Activated CD4-positive, CD25-positive, alpha-beta regulatory T cell treated with anti-CD3 and anti-CD28 coated beads, Interleukin-2, amount 50 U/mL, for 72 hours (primary cell): Measurements from ENCODE around the gene MPC1.

ENCODE experiments used
- DNase-seq: peaks from one replicate; pipeline ENCODE4 v3.0.0; 2021

The MPC1 gene

DNA sequence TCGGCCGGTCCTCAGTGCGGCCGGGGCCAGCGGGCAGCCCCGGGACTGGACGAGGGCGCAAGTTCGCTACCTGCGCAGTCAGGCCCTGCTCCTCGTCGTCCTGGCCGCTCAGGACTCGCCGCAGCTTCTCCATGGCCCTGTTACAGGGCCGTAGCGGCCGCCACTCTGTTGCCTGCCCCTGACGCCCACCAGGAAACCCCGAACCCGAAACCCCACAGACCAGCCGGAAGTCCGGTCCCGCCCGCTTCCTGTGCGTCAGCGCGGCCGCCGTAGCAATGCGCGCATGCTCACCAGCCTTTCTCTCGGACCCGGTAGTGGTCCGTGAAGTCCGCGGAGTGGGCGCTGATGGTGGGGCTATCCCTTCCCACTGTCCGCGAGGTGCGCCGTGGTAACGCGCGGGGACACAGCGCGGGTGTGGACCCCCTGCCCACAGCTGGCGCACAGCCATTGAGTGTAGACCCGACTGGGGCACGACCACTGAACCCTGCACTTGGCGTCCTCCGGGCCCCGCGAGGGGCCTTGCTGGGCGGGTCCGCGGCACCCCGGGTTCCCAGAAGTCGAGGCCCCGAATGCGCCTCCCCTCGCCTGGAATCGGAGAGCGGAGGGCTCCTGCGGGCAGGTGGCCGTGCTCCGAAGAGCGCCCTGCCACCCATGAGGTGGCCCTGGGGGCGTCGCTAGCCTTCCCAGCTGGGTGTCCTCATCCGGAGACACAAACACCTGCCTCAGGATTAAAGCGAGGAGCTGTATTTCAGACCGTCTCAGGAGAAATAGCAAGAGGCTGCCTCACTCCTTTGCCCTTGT, 40.2 kb downstream of the MPC1 start, which contains the start of gene SFT2D1:
TSS of gene SFT2D1 (minus strand) at position 197 of the 801 bp plus-strand sequence. CDS start at position 133, 64 bp downstream.
- DNase-seq = peak; percentile 84

DNA sequence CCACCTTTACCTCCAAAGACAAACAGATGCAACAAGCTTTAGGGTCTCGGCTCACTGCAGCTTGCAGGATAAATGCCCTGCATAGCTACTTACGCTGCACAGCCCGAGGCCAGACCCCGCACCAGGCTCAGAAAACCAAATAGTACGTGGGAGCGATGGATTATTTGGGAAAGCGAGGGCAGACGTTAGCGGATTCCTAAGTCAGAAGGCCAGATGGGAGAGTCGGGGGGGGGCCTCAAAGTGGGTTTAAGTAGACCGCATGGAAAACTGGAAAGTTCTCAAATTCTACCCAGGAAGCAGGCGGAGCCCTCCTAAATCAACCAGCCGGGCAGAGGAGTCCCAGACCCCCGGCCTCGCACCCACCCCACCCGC, 40.8 kb downstream of the MPC1 start:
- no peak for DNase-seq

DNA sequence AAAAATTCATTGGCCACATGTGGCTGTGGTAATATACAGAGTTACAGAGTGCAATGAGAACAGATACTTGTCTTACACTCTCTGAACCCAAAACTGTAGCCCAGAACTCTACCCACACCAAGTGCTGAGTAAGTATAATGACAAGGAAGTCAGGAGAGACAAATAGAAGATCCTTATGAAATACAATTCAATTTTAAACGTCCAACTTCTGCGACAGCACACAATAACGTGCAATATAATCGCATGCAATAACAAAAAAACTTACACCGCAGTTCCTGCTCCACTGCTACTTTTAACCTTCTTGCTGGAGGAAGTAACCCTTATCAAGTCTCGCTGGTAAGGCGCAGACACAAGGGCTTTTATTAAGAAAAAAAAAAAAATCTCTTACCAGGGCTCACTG, 41.3 kb downstream of the MPC1 start:
- no peak for DNase-seq

DNA sequence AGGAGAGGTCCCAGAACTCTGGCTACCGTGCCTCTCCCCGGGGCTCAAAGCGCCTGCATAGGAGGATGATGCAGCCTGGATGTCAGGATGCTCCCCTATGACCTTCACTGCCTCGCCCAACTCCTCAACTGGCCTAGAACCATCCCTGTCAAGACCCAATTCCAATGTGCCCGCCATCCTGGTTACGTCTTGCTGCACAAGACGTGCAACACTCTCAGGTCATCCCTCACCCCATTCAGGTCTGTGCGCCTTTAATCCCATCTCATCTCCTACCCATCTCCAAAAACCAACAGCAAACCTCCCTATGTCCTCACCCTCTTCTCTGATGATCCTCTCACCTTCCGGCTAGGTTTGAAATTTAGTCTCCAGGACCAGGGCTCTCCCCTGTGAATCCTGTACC, 43.9 kb downstream of the MPC1 start:
- DNase-seq = no peak

DNA sequence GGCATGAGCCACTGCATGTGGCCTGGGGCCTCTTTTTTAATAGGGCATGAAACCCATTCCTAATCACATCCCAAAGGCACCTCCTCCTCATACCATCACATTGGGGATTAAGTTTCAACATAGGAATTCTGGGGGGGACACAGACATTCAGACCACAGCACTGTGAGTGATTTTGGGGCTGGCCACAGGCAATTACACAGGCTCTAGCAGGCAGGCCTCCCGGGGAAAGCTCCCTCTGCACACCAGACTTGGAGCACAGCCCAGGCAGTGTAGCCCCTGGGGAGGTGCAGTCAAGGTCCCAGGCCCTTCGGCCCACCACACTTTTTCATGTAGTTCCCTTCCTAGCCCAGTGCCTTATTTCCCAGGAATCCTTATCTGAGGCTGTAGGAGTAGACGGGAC, 45.9 kb downstream of the MPC1 start:
- no peak for DNase-seq

DNA sequence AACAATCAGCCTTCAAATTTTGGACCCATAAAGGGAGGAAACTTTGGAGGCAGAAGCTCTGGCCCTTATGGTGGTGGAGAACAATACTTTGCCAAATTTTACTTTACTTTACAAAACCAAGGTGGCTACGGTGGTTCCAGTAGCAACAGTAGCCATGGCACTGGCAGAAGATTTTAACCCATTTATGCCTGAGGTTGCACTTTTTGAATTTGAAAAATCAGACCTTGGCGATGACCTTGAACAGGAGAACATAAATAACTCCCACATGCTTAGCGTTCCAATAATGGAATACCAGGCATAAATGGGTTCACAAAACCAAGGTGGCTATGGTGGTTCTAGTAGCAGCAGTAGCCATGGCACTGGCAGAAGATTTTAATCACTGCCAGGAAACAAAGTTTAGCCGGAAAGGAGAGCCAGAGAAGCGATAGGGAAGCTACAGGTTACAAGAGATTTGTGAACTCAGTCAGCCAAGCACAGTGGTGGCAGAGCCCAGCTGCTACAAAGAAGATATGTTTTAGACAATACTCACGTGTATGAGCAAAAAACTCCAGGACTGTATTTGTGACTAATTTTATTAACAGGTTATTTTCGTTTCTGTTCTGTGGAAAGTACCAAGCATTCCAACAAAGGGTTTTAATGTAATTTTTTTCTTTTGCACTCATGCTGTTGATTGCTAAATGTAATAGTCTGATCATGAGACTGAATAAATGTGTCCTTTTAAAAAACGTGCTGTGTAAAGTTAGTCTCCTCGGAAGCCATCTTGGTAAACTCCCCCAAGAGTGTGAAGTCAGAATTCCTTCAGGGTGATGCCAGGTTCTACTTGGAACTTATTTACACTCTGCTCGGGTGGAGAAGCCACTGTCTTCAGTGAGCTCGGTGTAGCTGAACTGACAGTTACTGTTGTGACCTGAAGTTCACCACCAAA, 47.1 kb downstream of the MPC1 start:
- DNase-seq = no peak

DNA sequence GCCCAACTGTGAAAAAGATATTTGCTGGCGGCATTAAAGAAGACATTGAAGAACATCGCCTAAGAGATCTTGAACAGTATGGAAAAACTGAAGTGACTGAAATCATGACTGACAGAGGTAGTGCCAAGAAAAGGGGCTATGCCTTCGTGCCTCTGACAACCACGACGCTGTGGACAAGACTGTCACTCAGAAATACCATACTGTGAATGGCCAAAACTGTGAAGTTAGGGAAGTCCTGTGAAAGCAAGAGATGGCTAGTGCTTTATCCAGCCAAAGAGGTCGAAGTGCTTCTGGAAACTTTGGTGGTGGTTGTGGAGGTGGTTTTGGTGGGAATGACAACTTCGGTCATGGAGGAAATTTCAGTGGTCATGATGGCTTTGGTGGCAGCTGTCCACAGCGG, 47.9 kb downstream of the MPC1 start:
- DNase-seq = no peak

DNA sequence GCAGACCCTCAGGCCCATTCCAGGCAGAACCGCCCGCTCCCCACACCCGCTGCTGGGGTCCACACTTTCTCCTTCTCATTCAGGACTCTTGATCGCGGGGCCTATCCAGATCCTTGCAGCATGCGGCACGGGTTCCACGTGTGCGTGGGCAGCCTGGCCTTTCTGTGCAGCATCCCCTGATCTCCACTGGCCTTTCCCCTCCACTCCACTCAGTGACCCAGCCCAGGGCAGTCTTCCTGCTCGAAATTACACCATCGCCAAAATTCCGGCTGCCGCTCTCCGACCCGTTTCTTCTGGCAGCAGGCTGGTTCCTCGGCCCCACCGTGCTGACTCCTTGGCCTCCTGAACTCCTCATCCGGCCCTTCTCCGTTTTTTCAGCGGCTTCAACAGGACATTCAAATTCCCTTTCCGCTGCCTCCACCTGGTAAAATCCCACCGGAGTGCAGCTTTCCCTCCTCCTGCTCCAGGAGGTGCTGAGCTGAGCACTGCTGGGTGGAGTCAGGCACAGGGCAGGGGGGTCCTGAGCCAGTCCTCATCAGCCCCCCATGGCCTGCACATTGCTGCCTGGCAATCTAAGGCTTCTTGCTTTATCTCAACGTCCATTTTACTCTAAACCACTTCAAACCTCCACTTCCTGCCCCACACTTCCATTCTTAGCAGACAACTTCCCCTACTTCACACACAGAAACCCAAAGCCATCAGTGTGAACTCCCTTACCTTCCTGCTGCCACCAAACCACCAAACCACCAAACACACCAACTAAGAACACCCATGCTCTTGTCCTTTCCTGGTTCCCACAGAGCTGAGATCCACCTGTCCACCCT, 49.4 kb downstream of the MPC1 start:
- DNase-seq = no peak

DNA sequence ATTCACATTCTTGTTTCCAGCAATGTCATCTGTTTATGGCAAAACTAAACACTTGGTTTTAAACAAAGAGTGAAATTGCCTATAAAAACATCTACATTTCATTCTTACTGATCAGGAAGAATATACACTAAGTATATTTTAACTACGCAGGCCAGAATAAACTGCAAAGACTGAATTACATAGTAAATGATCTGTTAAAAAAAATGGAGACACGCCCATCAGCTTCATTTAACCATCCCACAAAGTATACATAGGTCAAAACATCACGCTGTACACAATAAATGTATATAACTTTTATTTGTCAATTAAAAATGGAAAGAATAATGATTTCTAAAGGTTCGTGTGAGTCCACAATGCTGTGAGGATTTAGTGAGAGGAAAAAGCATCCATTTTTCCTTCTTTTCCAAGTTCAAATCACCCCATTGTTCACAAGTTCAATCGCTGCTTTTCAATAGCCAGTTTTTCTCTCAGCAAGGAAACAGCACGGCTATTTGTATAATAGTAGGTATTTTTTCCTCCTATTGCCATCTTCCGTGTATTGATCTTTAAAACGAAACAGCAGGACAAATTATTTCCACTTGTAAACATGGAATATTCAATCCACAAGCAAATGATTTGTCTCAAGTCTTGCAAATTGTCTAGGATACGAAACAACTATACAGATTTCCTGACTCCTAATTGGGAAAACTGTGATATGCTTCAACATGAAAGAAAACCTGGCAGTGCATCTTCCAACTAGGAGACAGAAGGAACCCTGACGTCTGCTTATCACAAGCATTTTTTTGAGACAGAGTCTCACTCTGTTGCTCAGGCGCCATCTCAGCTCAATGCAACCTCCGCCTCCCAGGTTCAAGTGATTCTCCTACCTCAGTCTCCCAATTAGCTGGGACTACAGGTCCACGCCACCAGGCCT, 51.0 kb downstream of the MPC1 start:
- DNase-seq = no peak

DNA sequence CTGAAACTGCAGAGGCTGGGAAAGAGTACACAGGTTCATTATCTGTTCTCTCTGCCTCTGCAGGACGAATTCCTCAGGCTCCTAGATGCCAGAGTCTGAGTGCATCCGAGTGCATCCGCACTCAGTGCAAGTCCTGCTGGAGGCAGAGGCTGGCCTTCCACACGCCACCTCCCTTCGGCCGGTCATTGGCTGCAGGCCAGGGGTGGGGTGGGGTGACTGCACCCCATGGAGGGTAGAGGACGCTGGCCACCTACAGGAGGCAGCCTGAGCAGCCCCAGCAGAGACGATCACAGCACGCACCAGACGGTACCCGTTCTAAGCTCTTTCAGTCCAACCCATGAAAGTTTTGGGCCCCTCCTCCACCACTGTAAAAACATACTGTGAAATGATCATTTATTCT, 52.1 kb downstream of the MPC1 start:
- DNase-seq = no peak

DNA sequence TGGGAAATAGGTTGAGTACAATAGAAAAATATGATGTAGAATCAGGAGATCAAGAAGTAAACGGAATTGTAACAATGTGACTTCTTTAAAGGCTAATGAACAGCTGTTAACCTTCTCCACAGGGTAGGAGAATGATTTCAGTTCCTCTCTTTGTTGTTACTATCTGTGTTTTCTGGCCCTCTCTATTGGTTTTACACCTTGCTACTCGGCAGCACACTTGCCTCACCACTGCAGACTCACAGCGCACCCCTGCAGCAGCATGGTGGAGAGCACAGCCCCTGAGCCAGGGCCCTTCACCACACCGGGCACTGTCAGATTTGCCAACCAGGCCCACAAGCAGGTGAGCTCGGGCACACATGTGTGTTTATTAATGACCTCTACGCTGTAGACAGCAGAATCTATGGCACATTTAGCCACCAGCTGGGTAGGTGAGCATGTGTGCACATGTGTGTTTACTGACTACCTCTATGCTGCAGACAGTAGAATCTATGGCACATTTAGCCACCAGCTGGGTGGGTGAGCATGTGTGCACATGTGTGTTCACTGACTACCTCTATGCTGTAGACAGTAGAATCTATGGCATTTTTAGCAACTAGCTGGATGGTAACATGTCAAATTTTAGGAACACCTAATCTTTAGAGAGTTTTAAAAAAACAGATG, 57.2 kb downstream of the MPC1 start:
- no peak for DNase-seq

DNA sequence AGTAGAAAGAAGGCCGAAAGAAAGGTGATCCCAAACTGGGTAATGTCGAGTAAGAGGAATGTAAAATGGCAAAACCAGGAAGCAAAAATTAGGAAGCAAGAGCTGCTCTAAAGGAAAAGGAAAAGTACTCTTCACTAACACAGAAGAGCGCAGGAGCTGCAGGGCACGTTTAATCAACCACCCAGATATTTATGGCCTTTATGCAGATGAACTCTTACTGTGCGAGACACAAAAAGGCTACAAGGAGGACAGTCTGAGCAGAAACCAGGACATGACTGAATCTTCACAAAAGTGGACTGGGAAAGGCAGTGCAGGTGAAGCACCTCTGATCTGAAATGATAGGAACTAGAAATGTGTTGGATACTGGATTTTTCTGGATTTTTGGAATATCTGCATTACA, 59.3 kb downstream of the MPC1 start:
- no peak for DNase-seq

DNA sequence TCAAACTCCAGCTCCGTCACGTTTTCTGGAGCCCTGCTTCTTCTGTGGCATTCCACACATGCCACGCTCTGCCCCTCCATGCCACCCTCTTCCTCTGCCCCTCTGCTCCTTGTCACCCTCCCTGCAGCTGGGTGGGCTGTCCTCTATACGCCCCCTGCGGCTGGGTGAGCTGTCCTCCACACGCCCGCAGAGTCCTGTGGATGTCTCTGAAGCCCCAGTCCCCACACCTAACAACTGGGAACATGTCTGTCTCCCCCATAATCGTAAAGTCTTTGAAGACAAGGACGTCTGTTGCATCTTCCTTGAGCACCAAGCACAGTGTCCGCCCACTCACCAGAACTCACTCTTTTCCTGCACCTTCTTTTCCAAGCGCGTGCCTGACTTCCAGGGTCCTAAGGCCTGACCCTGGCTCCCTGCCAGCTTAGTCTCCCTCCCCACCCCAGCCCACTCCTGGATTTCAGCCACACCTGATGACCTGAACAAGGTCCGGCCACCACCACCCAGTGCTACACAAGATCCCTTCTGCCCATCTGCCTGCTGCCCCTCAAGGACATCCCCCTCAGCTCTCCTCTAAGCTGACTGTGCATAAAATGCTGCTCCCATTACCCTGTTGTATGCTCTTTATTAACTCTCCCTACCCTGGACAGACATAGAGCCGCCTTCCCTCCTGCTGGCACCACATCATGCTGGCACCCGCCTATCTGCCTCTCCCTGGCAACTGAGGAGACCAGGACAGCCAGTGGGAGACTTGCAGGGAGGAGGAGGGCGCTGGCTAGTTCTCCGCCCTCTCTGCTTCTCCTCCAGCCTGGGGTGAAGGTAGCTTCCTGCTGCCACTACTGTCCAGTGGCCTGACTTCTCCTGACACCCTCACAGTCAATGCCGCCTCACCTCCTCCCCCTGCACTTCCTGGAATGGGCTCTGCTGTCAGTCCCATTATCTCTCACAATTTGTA, 63.8 kb downstream of the MPC1 start:
- no peak for DNase-seq

DNA sequence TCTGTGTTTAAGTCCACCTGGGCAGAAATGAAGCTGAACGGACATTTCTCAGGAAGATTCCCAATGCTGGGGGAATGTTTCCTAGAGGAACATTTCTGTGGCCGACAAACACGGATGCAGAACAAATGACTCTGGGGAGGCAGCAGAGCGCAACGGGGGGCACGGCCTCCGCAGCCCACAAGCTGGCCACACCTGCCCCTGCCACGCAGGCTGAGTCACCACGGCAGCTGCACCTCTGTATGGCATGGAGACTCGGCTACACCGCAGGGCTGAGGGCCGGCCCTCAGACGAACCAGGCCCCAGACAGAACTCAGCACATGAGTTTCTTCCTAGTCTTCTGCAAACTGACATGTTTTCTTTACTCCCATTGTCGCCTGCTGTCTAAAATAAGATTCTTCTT, 64.5 kb downstream of the MPC1 start:
- no peak for DNase-seq

DNA sequence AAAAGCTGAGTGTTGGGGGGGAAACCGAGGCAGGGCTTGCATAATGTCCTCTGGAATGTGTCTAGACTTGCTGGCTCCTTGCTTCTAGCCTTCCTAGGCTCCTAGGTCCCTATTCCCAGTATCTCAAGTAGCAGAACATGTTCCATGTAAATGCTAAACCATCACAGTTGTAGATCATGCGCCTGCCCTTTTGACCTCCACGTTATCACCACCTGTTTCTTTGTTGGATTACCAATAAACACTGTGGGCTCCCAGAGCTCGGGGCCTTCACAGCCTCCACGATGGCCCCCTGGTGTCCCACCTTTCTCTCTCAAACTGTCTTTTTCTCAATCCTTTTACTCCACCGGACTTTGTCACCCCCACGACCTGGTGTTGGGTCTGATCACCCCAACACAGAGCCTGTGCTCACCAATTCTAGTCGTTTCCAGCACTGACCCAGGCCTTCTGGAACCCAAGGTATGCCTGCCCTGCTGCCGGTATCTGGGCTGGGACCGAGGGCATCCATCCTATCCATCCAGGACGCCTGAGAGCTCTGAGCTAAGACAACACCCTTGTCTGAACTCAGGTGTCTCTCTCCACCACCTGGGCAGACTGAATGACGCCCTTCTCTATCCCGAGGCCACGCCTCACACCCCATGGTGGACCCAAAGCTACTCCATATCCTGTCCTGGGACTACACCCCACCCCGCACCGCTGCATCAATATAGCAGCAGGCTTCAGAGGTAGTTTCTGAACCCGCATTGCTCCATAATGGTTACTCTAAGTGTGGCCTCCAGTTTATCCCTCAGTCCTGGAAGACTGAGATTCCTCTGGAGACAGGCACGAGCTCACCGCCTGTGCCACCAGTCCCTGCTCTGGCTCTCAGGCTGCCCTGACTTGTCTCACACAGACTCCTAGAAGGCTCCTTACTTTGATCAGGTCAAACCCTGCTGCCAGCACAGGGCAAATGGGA, 65.2 kb downstream of the MPC1 start:
- DNase-seq = no peak

DNA sequence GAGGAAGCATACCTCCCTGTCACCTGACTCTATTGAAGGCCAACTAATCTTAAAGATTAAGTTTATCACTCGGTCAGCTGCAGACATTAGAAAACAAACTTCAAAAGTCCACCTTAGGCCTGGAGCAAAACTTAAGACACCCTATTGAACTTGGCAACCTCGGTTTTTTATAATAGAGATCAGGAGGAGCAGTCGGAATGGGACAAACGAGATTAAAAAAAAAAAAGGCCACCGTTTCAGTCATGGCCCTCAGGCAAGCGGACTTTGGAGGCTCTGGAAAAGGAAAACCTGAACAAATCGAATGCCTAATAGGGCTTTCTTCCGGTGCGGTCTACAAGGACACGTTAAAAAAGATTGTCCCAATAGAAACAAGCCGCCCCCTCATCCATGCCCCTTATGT, 67.3 kb downstream of the MPC1 start:
- no peak for DNase-seq
